ENCODE results near the gene CASP14.
"Not testable (repeated sequence)": the region's sequence is repeated elsewhere in the genome, so short reads cannot be mapped to it uniquely, and the experiment has no call there.

The CASP14 gene, protein sequence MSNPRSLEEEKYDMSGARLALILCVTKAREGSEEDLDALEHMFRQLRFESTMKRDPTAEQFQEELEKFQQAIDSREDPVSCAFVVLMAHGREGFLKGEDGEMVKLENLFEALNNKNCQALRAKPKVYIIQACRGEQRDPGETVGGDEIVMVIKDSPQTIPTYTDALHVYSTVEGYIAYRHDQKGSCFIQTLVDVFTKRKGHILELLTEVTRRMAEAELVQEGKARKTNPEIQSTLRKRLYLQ

GRCh38 chr19:15048885-15049541 lies at the start of gene CASP14:
Gene CASP14 (plus strand): TSS chr19:15049480. CDS start chr19:15052252, 2,772 bp downstream.
- Mint-ChIP-seq H3K36me3 (ENCODE audit: low read depth) (no peaks in the 10 kb centered on the region), H3K4me3 (no peak within 1 kb of the TSS), H3K4me1 (ENCODE audit: low read depth) (no peaks in the 10 kb centered on the region), H3K27ac (no peak within 1 kb of the TSS), H3K27me3 (peaks cover 46% of the 10 kb centered on the region), H3K9me3 (no peaks in the 10 kb centered on the region)

DNA sequence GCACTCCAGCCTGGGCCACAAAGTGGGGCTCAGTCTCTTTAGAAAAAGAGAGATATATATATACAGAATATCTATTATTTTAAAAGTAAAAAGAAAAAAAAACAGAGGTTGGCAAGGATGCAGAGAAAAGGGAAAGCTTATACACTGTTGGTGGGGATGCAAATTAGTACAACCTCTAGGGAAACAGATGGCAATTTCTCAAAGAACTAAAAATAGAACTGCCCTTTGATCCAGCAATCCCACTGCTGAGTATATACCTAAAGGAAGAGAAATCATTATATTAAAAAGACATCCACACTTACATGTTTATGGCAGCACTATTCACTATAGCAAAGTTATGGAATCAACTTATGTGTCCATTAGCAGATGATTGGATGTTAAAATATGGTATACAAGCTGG lies 41.0 kb upstream of the CASP14 start:
- no peak overlapping the region for H3K4me3 Mint-ChIP-seq

GRCh38 chr19:15010501-15011300 lies 38.6 kb upstream of the CASP14 start:
- Mint-ChIP-seq H3K4me3 (no peak overlapping the region), H3K27me3 (peaks cover 37% of the 10 kb centered on the region), H3K36me3 (ENCODE audit: low read depth) (no peaks in the 10 kb centered on the region), H3K9me3 (no peaks in the 10 kb centered on the region), H3K27ac (no peak overlapping the region), H3K4me1 (ENCODE audit: low read depth) (no peaks in the 10 kb centered on the region)

More for the DNA sequence above, 41.0 kb upstream of the CASP14 start:
- Mint-ChIP-seq H3K27ac (no peak overlapping the region), H3K4me1 (ENCODE audit: low read depth) (no peaks in the 10 kb centered on the region), H3K9me3 (no peaks in the 10 kb centered on the region), H3K36me3 (ENCODE audit: low read depth) (no peaks in the 10 kb centered on the region), H3K27me3 (peaks cover 26% of the 10 kb centered on the region)

DNA sequence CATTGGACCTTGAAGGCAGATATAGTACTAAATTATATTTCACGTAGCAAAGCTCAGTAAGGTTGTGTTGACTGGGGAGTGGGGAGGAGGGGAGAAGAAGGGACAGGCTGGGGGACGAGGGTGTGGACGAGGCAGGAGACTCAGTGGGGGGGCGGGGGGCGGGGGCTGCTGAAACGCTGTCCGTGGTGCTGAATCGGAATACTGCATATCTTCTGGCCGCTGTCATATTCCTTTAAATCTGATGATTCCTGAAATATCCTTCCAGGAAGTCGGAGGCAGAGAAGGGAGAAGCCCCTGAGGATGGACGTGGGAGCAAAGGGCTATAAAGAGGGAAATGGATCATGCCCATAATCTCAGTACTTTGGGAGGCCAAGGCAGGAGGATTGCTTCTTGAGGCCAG lies 34.7 kb upstream of the CASP14 start:
- Mint-ChIP-seq H3K4me1 (ENCODE audit: low read depth) (no peaks in the 10 kb centered on the region), H3K27me3 (peaks cover 40% of the 10 kb centered on the region), H3K9me3 (no peaks in the 10 kb centered on the region), H3K27ac (no peak overlapping the region), H3K36me3 (ENCODE audit: low read depth) (no peaks in the 10 kb centered on the region), H3K4me3 (no peak overlapping the region)

- Mint-ChIP-seq H3K4me3 (no peak overlapping the region), H3K4me1 (ENCODE audit: low read depth) (no peaks in the 10 kb centered on the region), H3K9me3 (no peaks in the 10 kb centered on the region), H3K27me3 (peaks cover 37% of the 10 kb centered on the region), H3K36me3 (ENCODE audit: low read depth) (no peaks in the 10 kb centered on the region), H3K27ac (no peak overlapping the region)
Measured at GRCh38 chr19:15015946-15016542, 33.2 kb upstream of the CASP14 start.

DNA sequence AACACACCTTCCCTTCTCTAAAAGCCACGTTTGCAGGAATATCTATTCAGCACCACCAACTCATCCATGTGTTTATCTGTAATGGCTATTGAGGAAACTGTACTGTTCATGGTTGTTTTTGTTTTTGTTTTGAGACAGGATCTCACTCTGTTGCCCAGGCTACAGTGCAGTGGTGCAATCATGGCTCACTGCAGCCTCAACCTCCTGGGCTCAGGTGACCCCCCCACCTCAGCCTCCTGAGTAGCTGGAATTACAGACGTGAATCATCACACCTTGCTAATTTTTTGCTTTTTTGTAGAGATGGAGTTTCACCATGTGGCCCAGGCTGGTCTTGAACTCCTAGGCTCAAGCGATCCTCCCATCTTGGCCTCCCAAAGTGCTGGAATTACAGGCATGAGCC lies 30.4 kb upstream of the CASP14 start:
- H3K36me3 Mint-ChIP-seq (ENCODE audit: low read depth); H3K4me3 Mint-ChIP-seq; H3K9me3 Mint-ChIP-seq; H3K27ac Mint-ChIP-seq; H3K4me1 Mint-ChIP-seq (ENCODE audit: low read depth): not testable (repeated sequence)
- peaks cover 29% of the 10 kb centered on the region for H3K27me3 Mint-ChIP-seq

DNA sequence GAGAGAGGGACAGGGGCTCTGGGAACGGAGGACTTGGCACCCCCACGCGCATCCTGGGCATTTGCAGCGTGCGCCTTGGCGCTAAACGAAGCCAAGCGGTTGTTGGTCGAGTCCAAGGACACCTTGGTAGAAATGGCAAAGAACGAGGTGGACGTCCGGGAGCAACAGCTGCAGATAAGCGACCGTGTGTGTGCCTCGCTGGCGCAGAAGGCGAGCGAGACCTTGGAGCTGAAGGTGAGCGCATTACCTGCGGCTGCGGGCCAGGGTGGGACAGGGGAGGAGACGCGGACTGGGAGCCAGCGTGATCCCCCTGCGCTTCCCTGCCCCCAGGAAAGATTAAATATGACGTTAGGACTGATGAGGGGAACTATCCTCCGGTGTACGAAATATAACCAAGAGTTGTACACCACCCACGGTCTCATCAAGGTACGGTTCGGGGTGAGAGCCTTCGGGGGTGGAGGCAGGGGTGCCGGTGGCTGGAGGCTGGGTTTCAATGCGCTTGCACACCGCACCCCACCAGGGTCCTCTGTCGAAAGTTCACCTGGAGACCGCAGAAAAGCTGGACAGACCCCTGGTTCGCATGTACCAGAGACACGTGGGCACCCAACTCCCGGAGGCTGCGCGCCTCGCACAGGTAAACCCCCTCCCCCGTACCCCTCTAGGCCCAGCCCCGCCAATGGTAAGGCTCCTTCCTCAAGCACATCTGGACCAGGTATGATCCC lies 27.8 kb upstream of the CASP14 start:
- Mint-ChIP-seq H3K9me3 (no peaks in the 10 kb centered on the region), H3K27ac (no peak overlapping the region), H3K4me1 (ENCODE audit: low read depth) (no peaks in the 10 kb centered on the region), H3K27me3 (peaks cover 15% of the 10 kb centered on the region), H3K36me3 (ENCODE audit: low read depth) (no peaks in the 10 kb centered on the region), H3K4me3 (no peak overlapping the region)

GRCh38 chr19:15022752-15023151 lies 26.5 kb upstream of the CASP14 start:
- Mint-ChIP-seq H3K4me1 (ENCODE audit: low read depth) (no peaks in the 10 kb centered on the region), H3K36me3 (ENCODE audit: low read depth) (no peaks in the 10 kb centered on the region), H3K27ac (no peak overlapping the region), H3K9me3 (no peaks in the 10 kb centered on the region), H3K27me3 (peaks cover 13% of the 10 kb centered on the region), H3K4me3 (no peak overlapping the region)

DNA sequence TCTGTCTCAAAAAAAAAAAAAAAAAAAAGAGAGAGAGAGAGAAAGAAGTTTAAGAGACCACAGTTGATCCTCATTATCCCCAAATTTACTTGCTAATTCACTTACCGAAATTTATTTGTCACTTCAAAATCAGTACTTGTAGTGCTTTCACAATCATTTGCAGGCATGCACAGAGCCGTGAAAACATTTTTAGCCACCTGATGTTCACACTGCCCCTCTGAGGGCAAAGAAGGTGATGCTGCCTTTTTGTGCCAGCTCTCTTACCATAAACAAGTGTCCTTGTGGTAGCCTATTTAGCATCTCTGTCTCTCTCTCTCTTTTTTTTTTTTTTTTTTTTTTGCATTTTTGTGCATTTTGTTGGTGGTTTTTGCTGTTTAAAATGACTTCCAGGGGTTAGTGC lies 24.1 kb upstream of the CASP14 start:
- Mint-ChIP-seq H3K36me3 (ENCODE audit: low read depth) (no peaks in the 10 kb centered on the region), H3K4me1 (ENCODE audit: low read depth) (no peaks in the 10 kb centered on the region), H3K27ac (no peak overlapping the region), H3K27me3 (peaks cover 8% of the 10 kb centered on the region), H3K4me3 (no peak overlapping the region), H3K9me3 (no peaks in the 10 kb centered on the region)

GRCh38 chr19:15028490-15028889 lies 20.8 kb upstream of the CASP14 start:
- peaks cover 3% of the 10 kb centered on the region for H3K27me3 Mint-ChIP-seq
- H3K27ac Mint-ChIP-seq, result no peak overlapping the region
- H3K9me3 Mint-ChIP-seq, result no peaks in the 10 kb centered on the region
- H3K4me1 Mint-ChIP-seq (ENCODE audit: low read depth), result no peaks in the 10 kb centered on the region
- no peaks in the 10 kb centered on the region for H3K36me3 Mint-ChIP-seq (ENCODE audit: low read depth)
- no peak overlapping the region for H3K4me3 Mint-ChIP-seq

DNA sequence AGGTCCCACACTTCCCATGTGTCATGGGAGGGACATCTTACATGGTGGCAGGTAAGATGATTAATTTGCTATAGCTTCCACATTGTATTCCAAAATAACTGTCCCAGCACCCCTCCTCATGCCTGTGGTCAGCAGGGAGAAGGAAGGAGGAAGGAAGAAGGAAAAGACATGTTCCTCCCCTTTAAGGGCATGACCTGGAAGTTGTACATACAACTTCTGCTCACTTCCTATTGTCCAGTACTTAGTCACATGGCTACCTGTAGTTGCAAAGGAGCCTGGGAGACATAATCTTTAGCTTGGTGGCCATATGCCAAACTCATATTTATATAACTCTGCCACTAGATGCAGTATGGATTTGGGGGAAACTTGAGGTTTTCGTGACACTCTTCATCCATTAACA lies 17.6 kb upstream of the CASP14 start:
- Mint-ChIP-seq H3K9me3 (no peaks in the 10 kb centered on the region), H3K27ac (no peak overlapping the region), H3K4me3 (no peak overlapping the region), H3K27me3 (peaks cover 16% of the 10 kb centered on the region), H3K36me3 (ENCODE audit: low read depth) (no peaks in the 10 kb centered on the region), H3K4me1 (ENCODE audit: low read depth) (no peaks in the 10 kb centered on the region)

- Mint-ChIP-seq H3K27ac (no peak overlapping the region), H3K27me3 (peaks cover 23% of the 10 kb centered on the region), H3K9me3 (no peaks in the 10 kb centered on the region), H3K36me3 (ENCODE audit: low read depth) (no peaks in the 10 kb centered on the region), H3K4me3 (no peak overlapping the region), H3K4me1 (ENCODE audit: low read depth) (no peaks in the 10 kb centered on the region)
Measured at GRCh38 chr19:15035795-15036311, 13.4 kb upstream of the CASP14 start.

DNA sequence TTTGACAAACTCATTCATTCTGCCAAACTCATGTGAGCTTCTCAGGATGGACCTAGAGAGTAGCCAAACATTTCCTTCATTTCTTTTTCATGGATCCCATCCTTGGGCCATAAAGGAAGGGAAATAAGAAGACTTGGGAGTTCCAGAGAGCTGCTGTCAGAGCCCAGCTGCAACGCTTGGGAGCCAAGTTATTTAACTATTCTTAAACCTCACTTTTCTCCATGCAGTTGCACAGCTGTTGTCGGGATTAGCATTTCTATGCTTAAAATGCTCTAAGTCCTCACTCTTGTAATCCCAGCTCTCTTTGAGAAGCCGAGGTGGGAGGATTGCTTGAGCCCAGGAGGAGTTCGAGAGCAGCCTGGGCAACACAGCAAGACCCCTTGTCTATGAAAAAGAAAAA lies 11.7 kb upstream of the CASP14 start:
- Mint-ChIP-seq H3K27ac (no peak overlapping the region), H3K4me3 (no peak overlapping the region), H3K9me3 (no peaks in the 10 kb centered on the region), H3K27me3 (peaks cover 23% of the 10 kb centered on the region), H3K4me1 (ENCODE audit: low read depth) (no peaks in the 10 kb centered on the region), H3K36me3 (ENCODE audit: low read depth) (no peaks in the 10 kb centered on the region)

DNA sequence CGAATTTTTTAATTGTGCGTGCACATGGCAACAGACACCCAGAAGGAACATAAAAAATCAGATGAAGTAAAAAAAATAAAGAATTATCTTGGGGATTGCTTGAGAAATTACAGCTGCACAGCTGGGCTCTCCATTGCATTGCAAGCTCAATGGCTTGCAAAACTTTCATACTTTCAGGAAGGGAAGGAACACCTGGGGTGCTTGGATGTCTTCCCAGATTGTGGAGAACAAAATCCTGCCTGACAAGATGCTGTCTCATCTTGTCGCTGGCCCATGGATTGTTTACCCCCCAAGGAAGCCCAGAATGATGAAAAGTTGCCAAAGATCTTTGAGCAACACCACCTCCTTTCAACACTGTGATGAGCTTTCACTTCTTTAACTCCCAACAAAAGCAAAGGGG lies 11.0 kb upstream of the CASP14 start:
- Mint-ChIP-seq H3K27ac (no peak overlapping the region), H3K36me3 (ENCODE audit: low read depth) (no peaks in the 10 kb centered on the region), H3K9me3 (no peaks in the 10 kb centered on the region), H3K27me3 (peaks cover 23% of the 10 kb centered on the region), H3K4me3 (no peak overlapping the region), H3K4me1 (ENCODE audit: low read depth) (no peaks in the 10 kb centered on the region)
